COLO668 (cell line): ENCODE data around the gene OR4B1.

Source experiments
- DNase-seq: peaks from one replicate; lab custom pipeline; 2025; ENCODE audit not compliant: unreplicated experiment; lab: John Stamatoyannopoulos, UW

OR4B1 gene

GRCh38 chr11:48261600-48261999 is 45.0 kb downstream of the OR4B1 start:
- DNase-seq = no peak

GRCh38 chr11:48263423-48263911 is 46.9 kb downstream of the OR4B1 start, which contains the start of gene OR4X1:
TSS of gene OR4X1 (plus strand) at chr11:48263861. CDS start at chr11:48263861, 0 bp downstream.
- DNase-seq = no peak
